ENCODE data around the gene SLC25A34.

- TF ChIP-seq YBX1 (IDR thresholded peaks at IDR 0.05) (no peak), CEBPZ (IDR thresholded peaks at IDR 0.05; ENCODE audit: low read depth, low read length) (no peak)
- TF ChIP-seq, protein P1, sequence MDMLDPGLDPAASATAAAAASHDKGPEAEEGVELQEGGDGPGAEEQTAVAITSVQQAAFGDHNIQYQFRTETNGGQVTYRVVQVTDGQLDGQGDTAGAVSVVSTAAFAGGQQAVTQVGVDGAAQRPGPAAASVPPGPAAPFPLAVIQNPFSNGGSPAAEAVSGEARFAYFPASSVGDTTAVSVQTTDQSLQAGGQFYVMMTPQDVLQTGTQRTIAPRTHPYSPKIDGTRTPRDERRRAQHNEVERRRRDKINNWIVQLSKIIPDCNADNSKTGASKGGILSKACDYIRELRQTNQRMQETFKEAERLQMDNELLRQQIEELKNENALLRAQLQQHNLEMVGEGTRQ (IDR thresholded peaks at IDR 0.05; ENCODE audit: borderline replicate concordance, low read depth, low read length), result no peak
- TF ChIP-seq, protein P2, sequence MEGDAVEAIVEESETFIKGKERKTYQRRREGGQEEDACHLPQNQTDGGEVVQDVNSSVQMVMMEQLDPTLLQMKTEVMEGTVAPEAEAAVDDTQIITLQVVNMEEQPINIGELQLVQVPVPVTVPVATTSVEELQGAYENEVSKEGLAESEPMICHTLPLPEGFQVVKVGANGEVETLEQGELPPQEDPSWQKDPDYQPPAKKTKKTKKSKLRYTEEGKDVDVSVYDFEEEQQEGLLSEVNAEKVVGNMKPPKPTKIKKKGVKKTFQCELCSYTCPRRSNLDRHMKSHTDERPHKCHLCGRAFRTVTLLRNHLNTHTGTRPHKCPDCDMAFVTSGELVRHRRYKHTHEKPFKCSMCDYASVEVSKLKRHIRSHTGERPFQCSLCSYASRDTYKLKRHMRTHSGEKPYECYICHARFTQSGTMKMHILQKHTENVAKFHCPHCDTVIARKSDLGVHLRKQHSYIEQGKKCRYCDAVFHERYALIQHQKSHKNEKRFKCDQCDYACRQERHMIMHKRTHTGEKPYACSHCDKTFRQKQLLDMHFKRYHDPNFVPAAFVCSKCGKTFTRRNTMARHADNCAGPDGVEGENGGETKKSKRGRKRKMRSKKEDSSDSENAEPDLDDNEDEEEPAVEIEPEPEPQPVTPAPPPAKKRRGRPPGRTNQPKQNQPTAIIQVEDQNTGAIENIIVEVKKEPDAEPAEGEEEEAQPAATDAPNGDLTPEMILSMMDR (IDR thresholded peaks at IDR 0.05 in 2 of 3, conservative IDR thresholded peaks at IDR 0.05 in 1 of 3; ENCODE audit: control insufficient read depth in 2 of 3, extremely low read depth in 1 of 3, insufficient read depth in 1 of 3, low read depth in 3 of 3, low read length in 3 of 3), result no peak
These were observed 8.1 kb upstream of the SLC25A34 start for GRCh38 chr1:15727866-15728534.

All from GM12878 (cell line).